Measurements from ENCODE around the gene HES5.
A peak's percentile ranks its signal among the peaks of the same experiment; 100 is the strongest.

GRCh38 chr1:2554621-2555387 lies 24.7 kb upstream of the HES5 start:
- TF ChIP-seq CTCF (conservative IDR thresholded peaks at IDR 0.05; ENCODE audit: low read depth, low read length) (peak; percentile 74), EZH2 (IDR thresholded peaks at IDR 0.05; ENCODE audit: low read length, unreplicated experiment) (no peak)
